Measurements from ENCODE around the gene DNAJC5.

DNAJC5 gene

GRCh38 chr20:63884506-63885263, 10.2 kb upstream of the DNAJC5 start:
- DNase-seq (ENCODE audit: low read depth): no peak

- no peak for DNase-seq (ENCODE audit: low read depth)
These were observed 9.5 kb upstream of the DNAJC5 start for GRCh38 chr20:63885264-63886053.

- no peak for DNase-seq (ENCODE audit: low read depth)
These were observed 8.9 kb upstream of the DNAJC5 start for GRCh38 chr20:63886054-63886419.

- no peak for DNase-seq (ENCODE audit: low read depth)
These were observed 8.0 kb upstream of the DNAJC5 start for GRCh38 chr20:63886921-63887320.

- DNase-seq (ENCODE audit: low read depth): no peak
These were observed 5.4 kb upstream of the DNAJC5 start for GRCh38 chr20:63889241-63890200.

GRCh38 chr20:63890201-63890576, 4.7 kb upstream of the DNAJC5 start:
- no peak for DNase-seq (ENCODE audit: low read depth)

- DNase-seq (ENCODE audit: low read depth): no peak
These were observed 4.3 kb upstream of the DNAJC5 start for GRCh38 chr20:63890616-63891015.

GRCh38 chr20:63891061-63892002, 3.6 kb upstream of the DNAJC5 start:
- DNase-seq (ENCODE audit: low read depth): no peak

- DNase-seq (ENCODE audit: low read depth): no peak
These were observed 2.5 kb upstream of the DNAJC5 start for GRCh38 chr20:63892402-63892801.

GRCh38 chr20:63893999-63894357, 948 bp upstream of the DNAJC5 start:
- DNase-seq (ENCODE audit: low read depth): no peak

- no peak for DNase-seq (ENCODE audit: low read depth)
These were observed 451 bp downstream of the DNAJC5 start for GRCh38 chr20:63895202-63895951.

GRCh38 chr20:63895952-63896263, 982 bp downstream of the DNAJC5 start:
- DNase-seq (ENCODE audit: low read depth): no peak

GRCh38 chr20:63896264-63897105, 1.6 kb downstream of the DNAJC5 start:
- no peak for DNase-seq (ENCODE audit: low read depth)

GRCh38 chr20:63897978-63898561, 3.1 kb downstream of the DNAJC5 start:
- no peak for DNase-seq (ENCODE audit: low read depth)

GRCh38 chr20:63898882-63899558, 4.1 kb downstream of the DNAJC5 start:
- no peak for DNase-seq (ENCODE audit: low read depth)

GRCh38 chr20:63900413-63900812, 5.5 kb downstream of the DNAJC5 start:
- no peak for DNase-seq (ENCODE audit: low read depth)

- DNase-seq (ENCODE audit: low read depth): no peak
These were observed 9.1 kb downstream of the DNAJC5 start for GRCh38 chr20:63903796-63904561.
